PC-9 (cell line): Measurements from ENCODE around the gene TTLL6. TPM values are rescaled to one million over a fixed set of nuclear protein-coding genes. Genes with fewer than 3 reads are reported as not detected.

Experiments used
- BruUV-seq: library from RNA; stranded (reverse); fragments of 400-500 nt; replicated peaks from 2 replicates; lab custom pipeline; 2021; lab: Mats Ljungman, UMichigan
- CTCF ChIA-PET: fragments of 300-600 bp; sonication (Branson Sonifier 250); formaldehyde crosslinking; loops from one replicate; lab custom pipeline; 2022; ENCODE audit warnings: antibody characterized with exemption; lab: Charles Lee
- POLR2A ChIA-PET: fragments of 300-600 bp; sonication (Branson Sonifier 250); formaldehyde crosslinking; loops from one replicate; lab custom pipeline; 2022; ENCODE audit warnings: antibody characterized with exemption; ENCODE audit not compliant: unreplicated experiment; lab: Charles Lee
- DNase-seq, 2 experiments: peaks; one replicate each; pipeline versions ENCODE4 v3.0.0 to v3.0.0-alpha.2; 2015 to 2022; ENCODE audit warnings: mixed read lengths in 1 of 2
- H2AFZ ChIP-seq: fragments of 200-600 bp; sonication (generic); 2 replicates; pipeline ENCODE4 v1.8.1; 2017; ENCODE audit warnings: antibody characterized with exemption
- H3F3A ChIP-seq: fragments of 200-600 bp; sonication (generic); 2 replicates; pipeline ENCODE4 v1.8.1; 2017; ENCODE audit warnings: antibody characterized with exemption, mild to moderate bottlenecking, low read depth; ENCODE audit not compliant: insufficient read depth
- H3K27ac ChIP-seq: fragments of 200-600 bp; sonication (generic); 2 replicates; pipeline ENCODE4 v1.6.1; 2016; ENCODE audit warnings: mixed run types
- H3K27me3 ChIP-seq: fragments of 200-600 bp; sonication (generic); 2 replicates; pipeline ENCODE4 v1.6.1; 2016; ENCODE audit warnings: low read depth, mixed run types; ENCODE audit not compliant: insufficient read depth
- H3K36me3 ChIP-seq: fragments of 200-600 bp; sonication (generic); 2 replicates; pipeline ENCODE4 v1.6.1; 2016; ENCODE audit warnings: low read depth, mixed run types
- H3K4me1 ChIP-seq: fragments of 200-600 bp; sonication (generic); replicated peaks from 2 replicates; pipeline ENCODE4 v1.6.1; 2016; ENCODE audit warnings: mixed run types; ENCODE audit not compliant: insufficient read depth
- H3K4me2 ChIP-seq: fragments of 200-600 bp; sonication (generic); 2 replicates; pipeline ENCODE4 v1.6.1; 2017; ENCODE audit warnings: mixed run types
- H3K4me3 ChIP-seq: fragments of 200-600 bp; sonication (generic); 2 replicates; pipeline ENCODE4 v1.6.1; 2016; ENCODE audit warnings: mixed run types
- H3K79me2 ChIP-seq: fragments of 200-600 bp; sonication (generic); 2 replicates; pipeline ENCODE4 v1.6.1; 2017; ENCODE audit warnings: low read depth, mixed run types
- H3K9me2 ChIP-seq: fragments of 200-600 bp; sonication (generic); 2 replicates; pipeline ENCODE4 v1.8.1; 2017; ENCODE audit warnings: mild to moderate bottlenecking; ENCODE audit not compliant: insufficient read depth
- H3K9me3 ChIP-seq: fragments of 200-600 bp; sonication (generic); 2 replicates; pipeline ENCODE4 v1.8.1; 2016; ENCODE audit warnings: low read depth; ENCODE audit not compliant: insufficient read depth
- H4K20me1 ChIP-seq: fragments of 200-600 bp; sonication (generic); 2 replicates; pipeline ENCODE4 v1.8.1; 2017; ENCODE audit not compliant: insufficient read depth
- EZH2 ChIP-seq: fragments of 200-600 bp; sonication (generic); IDR thresholded peaks from 2 replicates; pipeline ENCODE4 v1.8.0; 2017; ENCODE audit warnings: antibody characterized with exemption, low read depth
- intact Hi-C: fragments of 100-400 bp; cut with micrococcal nuclease; formaldehyde crosslinking; loops from one replicate; pipeline ENCODE4 v1.10.0; 2022; ENCODE audit not compliant: unreplicated experiment
- total RNA-seq: library from RNA; stranded (reverse); gene quantifications from 2 replicates; pipeline ENCODE4 v1.2.3, GENCODE V29; 2021
- TF ChIP-seq, protein P1 (sequence below): fragments of 200-600 bp; sonication (generic); conservative IDR thresholded peaks from 2 replicates; pipeline ENCODE4 v1.6.1; 2017; ENCODE audit warnings: mixed run types, antibody characterized with exemption, mild to moderate bottlenecking, moderate library complexity

Gene TTLL6
- total RNA-seq, 1 experiment from 2014 or later = not detected

GRCh38 chr17:48747445-48748363 lies 69.3 kb downstream of the TTLL6 start:
- Histone ChIP-seq H3K9me2 (no peaks in the 10 kb centered on the region), H4K20me1 (no peaks in the 10 kb centered on the region), H3K36me3 (no peaks in the 10 kb centered on the region), H3K79me2 (no peaks in the 10 kb centered on the region), H3K9me3 (no peaks in the 10 kb centered on the region), H3K27ac (no peak overlapping the region), H3F3A (no peaks in the 10 kb centered on the region), H2AFZ (no peak overlapping the region), H3K4me1 (no peaks in the 10 kb centered on the region), H3K4me3 (no peak overlapping the region), H3K4me2 (no peak overlapping the region), H3K27me3 (peaks cover 96% of the 10 kb centered on the region)
- intact Hi-C loops = no loop called here
- BruUV-seq = no TSS peak
- no peak for TF ChIP-seq EZH2
- TF ChIP-seq, protein P1, sequence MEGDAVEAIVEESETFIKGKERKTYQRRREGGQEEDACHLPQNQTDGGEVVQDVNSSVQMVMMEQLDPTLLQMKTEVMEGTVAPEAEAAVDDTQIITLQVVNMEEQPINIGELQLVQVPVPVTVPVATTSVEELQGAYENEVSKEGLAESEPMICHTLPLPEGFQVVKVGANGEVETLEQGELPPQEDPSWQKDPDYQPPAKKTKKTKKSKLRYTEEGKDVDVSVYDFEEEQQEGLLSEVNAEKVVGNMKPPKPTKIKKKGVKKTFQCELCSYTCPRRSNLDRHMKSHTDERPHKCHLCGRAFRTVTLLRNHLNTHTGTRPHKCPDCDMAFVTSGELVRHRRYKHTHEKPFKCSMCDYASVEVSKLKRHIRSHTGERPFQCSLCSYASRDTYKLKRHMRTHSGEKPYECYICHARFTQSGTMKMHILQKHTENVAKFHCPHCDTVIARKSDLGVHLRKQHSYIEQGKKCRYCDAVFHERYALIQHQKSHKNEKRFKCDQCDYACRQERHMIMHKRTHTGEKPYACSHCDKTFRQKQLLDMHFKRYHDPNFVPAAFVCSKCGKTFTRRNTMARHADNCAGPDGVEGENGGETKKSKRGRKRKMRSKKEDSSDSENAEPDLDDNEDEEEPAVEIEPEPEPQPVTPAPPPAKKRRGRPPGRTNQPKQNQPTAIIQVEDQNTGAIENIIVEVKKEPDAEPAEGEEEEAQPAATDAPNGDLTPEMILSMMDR = no peak
- DNase-seq = no peak
- ChIA-PET POLR2A (interaction anchor here (0.9 kb wide), 1 partner anchor 116 kb away, joined by 4 read pairs; no protein-coding TSS in a partner anchor), CTCF (no interaction called here)

DNA sequence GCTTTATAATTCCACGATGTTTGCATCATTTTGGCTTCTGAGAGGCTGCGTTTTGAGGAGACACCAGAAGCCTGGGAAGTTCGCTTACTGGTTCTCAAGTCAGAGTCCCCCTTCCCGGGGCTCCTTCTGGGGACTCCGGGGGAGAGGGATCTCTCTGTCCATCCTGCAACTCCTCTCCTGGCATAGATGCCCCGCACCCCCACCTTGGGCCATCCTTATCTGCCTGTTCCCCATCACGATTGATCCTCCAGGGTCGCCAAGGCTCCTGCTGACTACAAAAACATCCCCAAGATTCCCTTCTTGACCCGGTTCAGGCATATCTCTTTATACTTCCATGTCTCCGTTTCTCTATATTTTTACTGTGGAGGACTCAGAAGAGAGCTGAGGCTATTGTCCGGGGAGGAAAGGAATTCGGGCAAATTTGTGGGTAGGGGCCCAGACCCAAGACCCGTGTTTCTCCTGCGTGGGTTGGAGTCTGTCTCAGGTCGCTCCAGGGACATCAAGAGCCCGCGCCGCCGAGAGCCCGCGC lies 70.0 kb downstream of the TTLL6 start:
- no peaks in the 10 kb centered on the region for H3F3A ChIP-seq
- DNase-seq = no peak
- H3K4me1 ChIP-seq = no peaks in the 10 kb centered on the region
- H3K27ac ChIP-seq = no peak overlapping the region
- H3K4me2 ChIP-seq = no peak overlapping the region
- BruUV-seq = no TSS peak
- peaks cover 96% of the 10 kb centered on the region for H3K27me3 ChIP-seq
- H3K79me2 ChIP-seq = no peaks in the 10 kb centered on the region
- CTCF ChIA-PET = no interaction called here
- intact Hi-C loops = no loop called here
- TF ChIP-seq, protein P1 = no peak
- TF ChIP-seq EZH2 = no peak
- no peak overlapping the region for H3K4me3 ChIP-seq
- no peaks in the 10 kb centered on the region for H3K9me3 ChIP-seq
- H3K9me2 ChIP-seq = no peaks in the 10 kb centered on the region
- no peaks in the 10 kb centered on the region for H3K36me3 ChIP-seq
- POLR2A ChIA-PET = no interaction called here
- H4K20me1 ChIP-seq = no peaks in the 10 kb centered on the region
- no peak overlapping the region for H2AFZ ChIP-seq

DNA sequence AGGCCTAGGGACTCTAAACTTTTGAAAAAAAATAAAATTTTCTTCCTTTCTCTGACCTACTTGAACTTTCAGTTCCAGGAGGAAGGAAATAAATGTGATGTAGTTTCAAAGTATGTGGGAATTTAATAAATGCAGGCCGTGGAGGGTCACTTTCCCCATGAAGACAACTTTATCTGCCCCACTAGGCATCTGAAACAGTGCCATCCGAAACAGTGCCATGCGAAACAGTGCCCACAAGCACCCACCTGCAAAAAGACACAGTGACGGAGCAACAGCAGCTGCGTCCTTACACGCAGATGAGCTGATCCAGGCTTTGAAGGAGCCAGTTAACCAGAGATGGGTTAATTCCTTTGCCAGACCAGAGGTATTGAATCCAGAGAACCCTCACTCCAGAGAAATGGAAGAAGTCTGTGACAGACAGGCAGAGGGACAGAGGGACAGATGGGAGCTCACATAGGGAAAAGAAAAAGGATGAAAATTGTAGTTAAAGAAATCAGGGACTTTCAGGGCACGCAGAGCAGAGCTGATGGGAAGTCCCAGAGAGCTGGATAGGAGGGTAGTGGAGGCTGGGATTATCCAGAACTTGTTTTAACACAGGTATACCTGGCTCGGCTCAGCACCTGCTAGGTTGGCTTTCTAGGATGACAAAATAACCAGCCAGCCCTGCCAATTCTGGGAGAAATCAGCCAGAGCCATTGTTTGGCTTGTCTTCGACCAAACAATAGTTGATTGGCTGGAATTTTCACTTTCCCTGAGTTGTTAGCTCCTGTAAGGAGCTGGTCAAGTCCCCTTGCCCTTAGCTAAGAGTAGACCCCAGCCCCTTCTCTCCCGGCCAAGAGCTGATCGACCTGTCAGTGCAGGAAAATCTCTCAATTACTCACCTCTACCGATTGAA lies 71.4 kb downstream of the TTLL6 start:
- no peaks in the 10 kb centered on the region for H4K20me1 ChIP-seq
- no peaks in the 10 kb centered on the region for H3F3A ChIP-seq
- TF ChIP-seq EZH2 = no peak
- TF ChIP-seq, protein P1 = no peak
- H3K9me2 ChIP-seq = no peaks in the 10 kb centered on the region
- H3K79me2 ChIP-seq = no peaks in the 10 kb centered on the region
- no peaks in the 10 kb centered on the region for H3K9me3 ChIP-seq
- CTCF ChIA-PET = no interaction called here
- DNase-seq = no peak
- intact Hi-C loops = no loop called here
- BruUV-seq = no TSS peak
- no peak overlapping the region for H3K4me2 ChIP-seq
- peaks cover 96% of the 10 kb centered on the region for H3K27me3 ChIP-seq
- H3K4me3 ChIP-seq = no peak overlapping the region
- POLR2A ChIA-PET = interaction anchor here (0.6 to 0.7 kb wide), 2 partner anchors 248 to 415 kb away, joined by 5 to 6 read pairs; no protein-coding TSS in a partner anchor
- H3K27ac ChIP-seq = no peak overlapping the region
- no peaks in the 10 kb centered on the region for H3K36me3 ChIP-seq
- no peak overlapping the region for H2AFZ ChIP-seq
- no peaks in the 10 kb centered on the region for H3K4me1 ChIP-seq
